K562 (cell line): ENCODE results near the gene IGDCC3. TPM values are rescaled to one million over a fixed set of nuclear protein-coding genes. Genes with fewer than 3 reads are reported as not detected.

Experiments used
- ATAC-seq: fragments of 200-7000 bp; cut with Tn5 transposase; 3 replicates; pipeline ENCODE4 v1.9.1; 2020; ENCODE audit warnings: moderate library complexity
- BruUV-seq: library from RNA; stranded (reverse); fragments of 400-500 nt; replicated peaks from 2 replicates; lab custom pipeline; 2021; lab: Mats Ljungman, UMichigan
- CTCF ChIA-PET: fragments of 300-600 bp; formaldehyde crosslinking; extraction: SDS; loops from one replicate; lab custom pipeline; 2021; ENCODE audit warnings: low intra/inter-chr PET ratio; lab: Yijun Ruan, JAX
- POLR2A ChIA-PET: fragments of 300-600, 350-650 bp; sonication (Branson Sonifier 250); formaldehyde crosslinking; extraction: SDS; loops from one replicate; lab custom pipeline; 2021; ENCODE audit warnings: antibody characterized with exemption, inconsistent platforms; lab: Yijun Ruan, JAX
- DNase-seq, 4 experiments: peaks; one replicate each; pipeline versions ENCODE4 v3.0.0 to v3.0.0-alpha.2; 2011 to 2018; ENCODE audit warnings: low spot score in 3 of 4, mixed read lengths in 3 of 4; ENCODE audit errors: extremely low read depth in 1 of 4
- FAIRE-seq: peaks from 2 replicates; lab custom pipeline; 2011; peaks lifted over from hg19 to GRCh38; lab: Jason Lieb, UNC
- H2AFZ ChIP-seq: 2 replicates; pipeline ENCODE4 v1.6.0; 2011; ENCODE audit warnings: low read depth, low read length, control low read depth, inconsistent platforms
- H3K27ac ChIP-seq: fragments of 200-600 bp; 3 replicates; pipeline ENCODE4 v1.8.0; 2011; ENCODE audit warnings: low read depth, mild to moderate bottlenecking, control low read depth, inconsistent platforms, low read length, moderate library complexity, mixed read lengths; ENCODE audit errors: extremely low read depth
- H3K27me3 ChIP-seq, 2 experiments: fragments of 300-600 bp in 1 of 2; 2 replicates in 1 of 2; 3 replicates in 1 of 2; pipeline versions ENCODE4 v1.6.0 to v1.8.0; 2011; ENCODE audit warnings: inconsistent platforms in 2 of 2, low read length in 2 of 2, mild to moderate bottlenecking in 1 of 2, mixed read lengths in 1 of 2, moderate library complexity in 1 of 2; ENCODE audit not compliant: control insufficient read depth in 2 of 2, insufficient read depth in 2 of 2
- H3K36me3 ChIP-seq: fragments of 300-600 bp; 3 replicates; pipeline ENCODE4 v1.8.0; 2011; ENCODE audit warnings: mild to moderate bottlenecking, low read length, inconsistent platforms; ENCODE audit not compliant: control insufficient read depth, insufficient read depth
- H3K4me1 ChIP-seq, 2 experiments: fragments of 200-600 bp in 1 of 2; replicated peaks in 1 of 2; 2 replicates in 1 of 2; 3 replicates in 1 of 2; pipeline versions ENCODE4 v1.5.1 to v1.8.0; 2011; ENCODE audit warnings: inconsistent platforms in 2 of 2, low read length in 2 of 2, mild to moderate bottlenecking in 1 of 2, mixed read lengths in 1 of 2, moderate library complexity in 1 of 2; ENCODE audit not compliant: control insufficient read depth in 2 of 2, insufficient read depth in 2 of 2
- H3K4me2 ChIP-seq: 2 replicates; pipeline ENCODE4 v1.6.1; 2011; ENCODE audit warnings: low read length, control low read depth, inconsistent platforms, mixed read lengths; ENCODE audit not compliant: insufficient read depth
- H3K4me3 ChIP-seq: fragments of 200-600 bp; sonication (generic), shearing (Covaris generic); 2 replicates; pipeline ENCODE4 v1.5.1; 2016; ENCODE audit warnings: control low read depth, inconsistent platforms
- H3K79me2 ChIP-seq: fragments of 200-600 bp; 3 replicates; pipeline ENCODE4 v1.8.0; 2011; ENCODE audit warnings: low read length, inconsistent platforms; ENCODE audit not compliant: control insufficient read depth, insufficient read depth
- H3K9ac ChIP-seq, 2 experiments: 2 replicates each; pipeline versions ENCODE4 v1.6.0 to v1.6.1; 2011; ENCODE audit warnings: low read depth in 2 of 2, low read length in 2 of 2, control low read depth in 1 of 2, inconsistent platforms in 1 of 2, mild to moderate bottlenecking in 1 of 2, mixed read lengths in 1 of 2; ENCODE audit not compliant: insufficient read depth in 1 of 2
- H3K9me1 ChIP-seq: one replicate; pipeline ENCODE4 v1.6.0; 2011; ENCODE audit warnings: inconsistent platforms, mild to moderate bottlenecking, low read length, moderate library complexity; ENCODE audit not compliant: control insufficient read depth, insufficient read depth
- H3K9me3 ChIP-seq: replicated peaks from 2 replicates; pipeline ENCODE4 v1.5.1; 2011; ENCODE audit warnings: low read depth, low read length, inconsistent platforms; ENCODE audit not compliant: control insufficient read depth, insufficient read depth
- H4K20me1 ChIP-seq: replicated peaks from 2 replicates; pipeline ENCODE4 v1.6.1; 2011; ENCODE audit warnings: low read length, inconsistent platforms, mixed read lengths; ENCODE audit not compliant: control insufficient read depth, insufficient read depth
- ATF1 ChIP-seq, 2 experiments: fragments of 450-650 bp in 1 of 2; IDR thresholded peaks; 2 replicates each; pipeline ENCODE4 v1.6.1; 2016; ENCODE audit warnings: missing compliant biosample characterization in 1 of 2, missing genetic modification characterization in 1 of 2
- MYNN ChIP-seq, 2 experiments: sonication (generic); formaldehyde crosslinking in 1 of 2; IDR thresholded peaks; 2 replicates each; pipeline versions ENCODE4 v1.5.0 to v1.6.1; 2016 to 2020; ENCODE audit warnings: antibody characterized with exemption in 1 of 2, missing genetic modification reagents in 1 of 2
- SIN3A ChIP-seq, 2 experiments: fragments of 150-350 bp in 1 of 2; IDR thresholded peaks; 2 replicates each; pipeline ENCODE4 v1.6.1; 2011 to 2016; ENCODE audit warnings: borderline replicate concordance in 2 of 2, low read depth in 2 of 2, low read length in 2 of 2, mild to moderate bottlenecking in 2 of 2, moderate library complexity in 2 of 2; ENCODE audit not compliant: control insufficient read depth in 1 of 2
- SUPT5H ChIP-seq: fragments of 450-650 bp; IDR thresholded peaks from 2 replicates; pipeline ENCODE4 v1.6.1; 2016
- TSHZ1 ChIP-seq: fragments of 250-450 bp; sonication (Bioruptor Pico); IDR thresholded peaks from 2 replicates; pipeline ENCODE4 v1.4.0; 2020; ENCODE audit warnings: mild to moderate bottlenecking, moderate library complexity
- USF2 ChIP-seq: sonication (generic); formaldehyde crosslinking; IDR thresholded peaks from 2 replicates; pipeline ENCODE4 v1.5.0; 2020; ENCODE audit warnings: missing genetic modification reagents
- XRCC3 ChIP-seq: fragments of 450-650 bp; IDR thresholded peaks from 2 replicates; pipeline ENCODE4 v1.6.1; 2017; ENCODE audit warnings: mild to moderate bottlenecking, moderate library complexity
- ZNF277 ChIP-seq: fragments of 250-450 bp; sonication (Bioruptor Pico); IDR thresholded peaks from 2 replicates; pipeline ENCODE4 v1.8.0; 2022; ENCODE audit warnings: inconsistent platforms, mild to moderate bottlenecking, moderate library complexity, borderline replicate concordance
- ZNF280B ChIP-seq: fragments of 250-450 bp; sonication (Bioruptor Pico); IDR thresholded peaks from 2 replicates; pipeline ENCODE4 v1.5.1; 2021; ENCODE audit warnings: mild to moderate bottlenecking
- ZNF324 ChIP-seq: fragments of 250-450 bp; sonication (Bioruptor Pico); IDR thresholded peaks from 2 replicates; pipeline ENCODE4 v1.4.0; 2020; ENCODE audit warnings: mild to moderate bottlenecking
- ZNF444 ChIP-seq: fragments of 250-450 bp; sonication (Bioruptor Pico); IDR thresholded peaks from 2 replicates; pipeline ENCODE4 v1.4.0; 2020; ENCODE audit warnings: mild to moderate bottlenecking, moderate library complexity
- WGBS: fragments of 100-300 bp; shearing (Covaris generic); methylation state at CpG from one replicate; pipeline ENCODE4 v1.1.6; 2016; ENCODE audit warnings: low coverage, mixed read lengths; ENCODE audit not compliant: insufficient coverage; ENCODE audit errors: missing lambda C conversion rate; 5-methylcytosine and 5-hydroxymethylcytosine counted together
- in situ Hi-C: fragments of 300-500 bp; cut with MboI; formaldehyde crosslinking; loops from 4 replicates; pipeline ENCODE4 v1.15.0; 2018; ENCODE audit warnings: inconsistent platforms, mixed read lengths
- intact Hi-C: fragments of 100-400 bp; cut with micrococcal nuclease; formaldehyde crosslinking; loops from 2 replicates; pipeline ENCODE4 v1.14.2; 2022
- polyA plus RNA-seq, 8 experiments: library from polyadenylated mRNA; depleted of rRNA in 4 of 8; stranded (reverse) in 5 of 8; unstranded in 3 of 8; fragments of >200 nt; fragmentation: Nextera tagmentation in 2 of 8; fragmentation: Illumina TruSeq in 1 of 8; extraction: Ambion mirVana in 2 of 8; extraction: Trizol in 1 of 8; gene quantifications; 2 replicates each; pipeline versions ENCODE4 v1.2.1 to v1.2.3, GENCODE V29; 2011 to 2014; ENCODE audit warnings: inconsistent platforms in 1 of 8, missing spikeins in 1 of 8
- total RNA-seq, 7 experiments: library from RNA; depleted of rRNA in 6 of 7; stranded (reverse); fragments of >200 nt in 6 of 7; fragmentation: Illumina TruSeq in 2 of 7; extraction: Trizol in 2 of 7; gene quantifications; 2 replicates each; pipeline versions ENCODE4 v1.2.1 to v1.2.3, GENCODE V29; 2011 to 2021; ENCODE audit warnings: low replicate concordance in 1 of 7
- TF ChIP-seq, protein P1 (sequence below): fragments of 250-450 bp; sonication (Bioruptor Pico); IDR thresholded peaks from 2 replicates; pipeline ENCODE4 v1.6.1; 2021; ENCODE audit warnings: mild to moderate bottlenecking

IGDCC3 gene
- total and polyA plus RNA-seq, 9 of the 15 experiments (the other 6 are each of a cell fraction or from before 2014, with no cell fraction given) = not detected

- TF ChIP-seq TSHZ1 (CRISPR knock-in tag) = no peak
- TF ChIP-seq SUPT5H = no peak
- no peak for TF ChIP-seq ZNF324 (CRISPR knock-in tag)
- TF ChIP-seq XRCC3 = no peak
These were observed 14.5 kb downstream of the IGDCC3 start (continued) for GRCh38 chr15:65363306-65363705.

DNA sequence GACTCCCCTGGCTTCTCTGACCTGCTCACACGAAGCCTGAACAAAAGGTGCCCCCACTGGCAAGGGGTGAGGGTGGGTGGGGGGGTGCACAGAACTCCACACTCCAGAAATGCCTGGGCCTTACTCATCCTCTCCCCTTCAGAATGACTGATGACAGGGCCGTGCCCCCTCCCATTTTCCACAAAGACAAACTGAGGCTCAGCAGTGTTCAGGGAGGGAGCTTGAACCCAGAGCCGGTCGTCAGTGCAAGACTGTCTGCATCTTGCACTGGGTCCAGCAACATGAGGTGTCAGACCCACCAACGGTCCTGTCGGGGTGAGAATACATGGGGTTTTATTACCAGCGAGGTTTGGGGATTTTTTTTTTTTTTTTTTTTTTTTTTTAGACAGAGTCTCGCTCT, 15.3 kb downstream of the IGDCC3 start:
- BruUV-seq = no TSS peak
- Histone ChIP-seq H3K9me1 (peaks cover under 1% of the 10 kb centered on the region), H3K36me3 (no peaks in the 10 kb centered on the region), H3K9me3 (no peaks in the 10 kb centered on the region), H3K27ac (no peak overlapping the region), H3K4me1 (peaks cover 0 to 5% of the 10 kb centered on the region in 2 experiments; a peak in 2 of 5 replicates), H3K4me3 (no peak overlapping the region), H4K20me1 (no peaks in the 10 kb centered on the region), H3K9ac (no peak overlapping the region), H2AFZ (no peak overlapping the region), H3K79me2 (no peaks in the 10 kb centered on the region), H3K27me3 (peaks cover 13 to 38% of the 10 kb centered on the region in 2 experiments; a peak in 3 of 5 replicates), H3K4me2 (no peak overlapping the region)
- CTCF ChIA-PET = no interaction called here
- in situ Hi-C loops (no loop called here), intact Hi-C loops (no loop called here)
- ATAC-seq (no peak), FAIRE-seq (no peak), DNase-seq (no peak)
- WGBS = 7% methylated on average over 8 of the region's 8 CpGs
- POLR2A ChIA-PET = interaction anchor here (1.1 to 1.3 kb wide), 2 partner anchors 12 to 40 kb away, joined by 4 read pairs; no protein-coding TSS in a partner anchor
- TF ChIP-seq MYNN (IDR thresholded peaks at IDR 0.05) = no peak
- no peak for TF ChIP-seq MYNN (CRISPR knock-in tag; IDR thresholded peaks at IDR 0.05)
- TF ChIP-seq, protein P1, sequence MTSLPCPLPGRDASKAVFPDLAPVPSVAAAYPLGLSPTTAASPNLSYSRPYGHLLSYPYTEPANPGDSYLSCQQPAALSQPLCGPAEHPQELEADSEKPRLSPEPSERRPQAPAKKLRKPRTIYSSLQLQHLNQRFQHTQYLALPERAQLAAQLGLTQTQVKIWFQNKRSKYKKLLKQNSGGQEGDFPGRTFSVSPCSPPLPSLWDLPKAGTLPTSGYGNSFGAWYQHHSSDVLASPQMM (CRISPR knock-in tag) = no peak
- TF ChIP-seq USF2 (CRISPR knock-in tag) = no peak
- TF ChIP-seq ZNF280B = no peak
- no peak for TF ChIP-seq ZNF444 (CRISPR knock-in tag)
- no peak for TF ChIP-seq SIN3A (IDR thresholded peaks at IDR 0.05; ENCODE audit: borderline replicate concordance in 2 of 2, control insufficient read depth in 1 of 2, low read depth in 2 of 2, low read length in 2 of 2)
- TF ChIP-seq ATF1 (CRISPR knock-in tag; IDR thresholded peaks at IDR 0.05) = no peak
- TF ChIP-seq ATF1 (tag; IDR thresholded peaks at IDR 0.05) = no peak
- TF ChIP-seq ZNF277 (CRISPR knock-in tag) = no peak
